Pancreas (tissue), 10 donors: Measurements from ENCODE around the gene SEC14L5. TPM values are rescaled to one million over a fixed set of nuclear protein-coding genes. Genes with fewer than 3 reads are reported as not detected.

Experiments used
- ATAC-seq, 4 donors: fragments of 200-7000 bp; cut with Tn5 transposase; one replicate each; pipeline versions ENCODE4 v1.8.0 to v1.9.1; 2020; ENCODE audit warnings: mild to moderate bottlenecking in 4 of 4, moderate library complexity in 4 of 4
- DNase-seq, 6 donors: peaks; one replicate each; pipeline ENCODE4 v3.0.0-alpha.2; 2020
- FAIRE-seq: peaks from 2 replicates; lab custom pipeline; 2012; peaks lifted over from hg19 to GRCh38; lab: Jason Lieb, UNC
- H3K27ac ChIP-seq, 4 donors: fragments of 200-600 bp; sonication (generic); 1 replicate in 3 of 4; 2 replicates in 1 of 4; pipeline versions ENCODE4 v1.5.0 to v1.8.0; 2020
- H3K27me3 ChIP-seq, 4 donors: fragments of 200-600 bp; one replicate each; pipeline ENCODE4 v1.8.0; 2021
- H3K36me3 ChIP-seq, 3 donors: fragments of 200-600 bp; sonication (generic) in 1 of 3; one replicate each; pipeline versions ENCODE4 v1.5.0 to v1.8.0; 2020 to 2021
- H3K4me1 ChIP-seq, 3 donors: fragments of 200-600 bp; one replicate each; pipeline ENCODE4 v1.8.0; 2021
- H3K4me3 ChIP-seq, 4 donors: fragments of 200-600 bp; sonication (generic) in 2 of 4; one replicate each; pipeline versions ENCODE4 v1.5.0 to v1.8.0; 2020 to 2021
- H3K9me3 ChIP-seq, 4 donors: fragments of 200-600 bp; one replicate each; pipeline ENCODE4 v1.8.0; 2021
- CTCF ChIP-seq, 4 donors: fragments of 200-600 bp; sonication (generic) in 3 of 4; IDR thresholded peaks; one replicate each; pipeline versions ENCODE4 v1.5.0 to v1.8.0; 2021; ENCODE audit warnings: antibody characterized with exemption in 4 of 4
- WGBS, 2 donors: extraction: QIAGEN DNeasy Blood & Tissue Kit; methylation state at CpG; one replicate each; pipeline ENCODE4 v1.1.7; 2013; 5-methylcytosine and 5-hydroxymethylcytosine counted together
- intact Hi-C, 3 donors: fragments of 100-400 bp; cut with DNase I; formaldehyde crosslinking; loops; one replicate each; pipeline versions ENCODE4 v1.11.1 to v1.14.2; 2022
- polyA plus RNA-seq, 2 donors: library from polyadenylated mRNA; stranded (reverse); fragments of 200-250 nt; gene quantifications; one replicate each; pipeline ENCODE4 v1.2.3, GENCODE V29; 2013
- total RNA-seq, 6 donors: library from RNA; stranded (reverse); fragmentation: NEBNext Ultra II Directional in 4 of 6; extraction: Animal tissue kit (Norgen Biotek cat#: 25700) in 4 of 6; gene quantifications; one replicate each; pipeline versions ENCODE4 v1.2.1 to v1.2.4, GENCODE V29; 2021 to 2023
- donor health status: healthy with polysubstance abuse.
- donor health status: DM: no; HTN: no; CAD: no; lungs with moderate emphysema.
- donor health status: DM: no; HTN: no; CAD: no.
- donor health status: control.
- donor health status: control.
- donor health status: Bipolar disorder and iron deficiency.
- donor health status: DM: yes; HTN: yes; CAD: no.
- donor health status: DM: no; HTN: no; CAD: no.
- donor health status: DM: no; HTN: no; CAD: no.
- donor health status: DM: yes; HTN: yes; CAD: no.

The SEC14L5 gene
- total and polyA plus RNA-seq, 8 donors: 0.22 to 0.79 (median 0.51) TPM

- no peak for FAIRE-seq
- intact Hi-C loops: no loop called here
- ATAC-seq: no peak
These were observed 33.6 kb downstream of the SEC14L5 start for GRCh38 chr16:4991754-4992153.

GRCh38 chr16:4994719-4995434, 36.7 kb downstream of the SEC14L5 start:
- H3K4me1 ChIP-seq: no peaks in the 10 kb centered on the region
- no peak overlapping the region for H3K27ac ChIP-seq
- no peak for ATAC-seq
- H3K27me3 ChIP-seq: no peaks in the 10 kb centered on the region
- TF ChIP-seq CTCF (IDR thresholded peaks at IDR 0.05): no peak
- DNase-seq: no peak
- intact Hi-C loops: no loop called here
- no peak for FAIRE-seq
- H3K9me3 ChIP-seq: no peaks in the 10 kb centered on the region
- no peak overlapping the region for H3K4me3 ChIP-seq
- 74 to 81% methylated on average over 17 of the region's 18 CpGs for WGBS, 2 donors
- no peaks in the 10 kb centered on the region for H3K36me3 ChIP-seq

More at GRCh38 chr16:4991754-4992153, 33.6 kb downstream of the SEC14L5 start:
- peaks cover 0 to 4% (median 0%) of the 10 kb centered on the region in 4 donors for H3K27me3 ChIP-seq
- H3K9me3 ChIP-seq: no peaks in the 10 kb centered on the region
- DNase-seq: no peak
- no peak for TF ChIP-seq CTCF (IDR thresholded peaks at IDR 0.05)
- no peaks in the 10 kb centered on the region for H3K36me3 ChIP-seq
- no peaks in the 10 kb centered on the region for H3K4me1 ChIP-seq
- H3K27ac ChIP-seq: no peak overlapping the region
- 87 to 95% methylated on average over 14 of the region's 14 CpGs for WGBS, 2 donors
- H3K4me3 ChIP-seq: no peak overlapping the region

- DNase-seq (no peak), FAIRE-seq (no peak), ATAC-seq (no peak)
- intact Hi-C loops: no loop called here
- WGBS, 2 donors: 84 to 93% methylated on average over 16 to 19 of the region's 19 CpGs
- no peaks in the 10 kb centered on the region for H3K4me1 ChIP-seq
- H3K9me3 ChIP-seq: no peaks in the 10 kb centered on the region
- H3K27me3 ChIP-seq: no peaks in the 10 kb centered on the region
- H3K4me3 ChIP-seq: no peak overlapping the region
- no peaks in the 10 kb centered on the region for H3K36me3 ChIP-seq
- TF ChIP-seq CTCF (IDR thresholded peaks at IDR 0.05): no peak
- H3K27ac ChIP-seq: no peak overlapping the region
These were observed 42.5 kb downstream of the SEC14L5 start for GRCh38 chr16:5000573-5001001.

- no peak for TF ChIP-seq CTCF (IDR thresholded peaks at IDR 0.05)
- Histone ChIP-seq H3K9me3 (no peaks in the 10 kb centered on the region), H3K27ac (no peak overlapping the region), H3K27me3 (no peaks in the 10 kb centered on the region), H3K36me3 (no peaks in the 10 kb centered on the region), H3K4me3 (no peak overlapping the region), H3K4me1 (no peaks in the 10 kb centered on the region)
- ATAC-seq (no peak), FAIRE-seq (no peak), DNase-seq (no peak)
- WGBS, 2 donors: 79 to 86% methylated on average over 7 of the region's 7 CpGs
- intact Hi-C loops: no loop called here
These were observed 43.4 kb downstream of the SEC14L5 start for GRCh38 chr16:5001571-5001970.

GRCh38 chr16:5001986-5002385, 43.9 kb downstream of the SEC14L5 start:
- Histone ChIP-seq H3K4me1 (no peaks in the 10 kb centered on the region), H3K27ac (no peak overlapping the region), H3K27me3 (no peaks in the 10 kb centered on the region), H3K4me3 (no peak overlapping the region), H3K9me3 (no peaks in the 10 kb centered on the region), H3K36me3 (no peaks in the 10 kb centered on the region)
- ATAC-seq (no peak), FAIRE-seq (no peak), DNase-seq (no peak)
- 71 to 75% methylated on average over 6 of the region's 6 CpGs for WGBS, 2 donors
- no peak for TF ChIP-seq CTCF (IDR thresholded peaks at IDR 0.05)
- intact Hi-C loops: no loop called here
